NB4 (cell line): ENCODE results near the gene SETDB2.

ENCODE experiments used
- POLR2A ChIP-seq: IDR thresholded peaks from 2 replicates; pipeline ENCODE4 v1.6.1; 2011; ENCODE audit warnings: mild to moderate bottlenecking; ENCODE audit not compliant: insufficient read length; ENCODE audit errors: extremely low read depth
- TF ChIP-seq, protein P1 (sequence below): IDR thresholded peaks from one replicate; pipeline ENCODE4 v1.5.1; 2012; ENCODE audit warnings: low read depth, low read length
- TF ChIP-seq, protein P2 (sequence below): IDR thresholded peaks from 2 replicates; pipeline ENCODE4 v1.6.1; 2011; ENCODE audit warnings: low read depth, low read length

DNA sequence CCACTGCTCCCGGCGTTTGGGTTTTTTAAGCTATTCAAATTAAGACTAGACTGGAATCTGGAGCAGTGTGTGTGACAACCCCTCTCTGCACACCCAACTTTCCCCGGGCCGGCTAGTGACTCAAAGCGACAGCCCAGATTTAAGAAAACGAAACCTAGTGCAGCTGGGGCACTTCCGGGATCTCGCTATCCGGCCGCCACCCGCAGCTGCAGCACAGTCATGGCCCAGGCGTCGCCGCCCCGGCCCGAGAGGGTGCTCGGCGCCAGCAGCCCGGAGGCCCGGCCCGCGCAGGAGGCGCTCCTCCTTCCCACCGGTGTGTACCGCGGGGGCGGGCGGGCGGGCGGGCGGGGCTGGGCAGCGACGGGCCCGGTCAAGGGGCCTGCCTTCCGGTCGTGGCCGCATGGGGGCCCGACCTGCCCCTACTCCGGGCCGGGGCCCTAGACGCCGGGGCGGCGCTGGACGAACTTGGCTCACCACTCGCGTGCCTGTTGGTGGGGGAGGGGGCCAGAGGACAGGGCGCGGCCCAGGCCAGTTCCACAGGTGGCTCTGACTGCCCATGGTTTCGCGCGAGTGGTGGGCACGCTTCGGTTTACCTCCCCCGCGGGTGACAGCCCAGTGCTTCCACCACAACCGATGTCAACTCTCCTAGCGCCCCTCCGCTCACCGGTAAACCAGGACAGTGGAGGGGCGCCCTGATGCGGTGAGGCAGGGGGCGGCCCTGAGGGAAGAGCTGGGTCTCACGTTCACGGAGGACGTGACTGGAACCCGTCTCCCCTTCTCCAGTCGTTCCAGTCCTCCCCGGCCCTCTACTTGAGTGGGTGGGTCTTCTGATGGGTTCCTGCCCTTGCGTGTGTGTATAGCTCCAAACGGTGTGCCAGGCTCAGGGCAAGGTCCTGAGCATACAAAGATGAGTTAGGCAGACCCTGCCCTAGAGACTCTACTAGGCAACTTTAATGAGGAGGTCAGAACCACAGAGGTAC, 52.0 kb downstream of the SETDB2 start, which contains the start of gene PHF11:
- TF ChIP-seq, protein P1, sequence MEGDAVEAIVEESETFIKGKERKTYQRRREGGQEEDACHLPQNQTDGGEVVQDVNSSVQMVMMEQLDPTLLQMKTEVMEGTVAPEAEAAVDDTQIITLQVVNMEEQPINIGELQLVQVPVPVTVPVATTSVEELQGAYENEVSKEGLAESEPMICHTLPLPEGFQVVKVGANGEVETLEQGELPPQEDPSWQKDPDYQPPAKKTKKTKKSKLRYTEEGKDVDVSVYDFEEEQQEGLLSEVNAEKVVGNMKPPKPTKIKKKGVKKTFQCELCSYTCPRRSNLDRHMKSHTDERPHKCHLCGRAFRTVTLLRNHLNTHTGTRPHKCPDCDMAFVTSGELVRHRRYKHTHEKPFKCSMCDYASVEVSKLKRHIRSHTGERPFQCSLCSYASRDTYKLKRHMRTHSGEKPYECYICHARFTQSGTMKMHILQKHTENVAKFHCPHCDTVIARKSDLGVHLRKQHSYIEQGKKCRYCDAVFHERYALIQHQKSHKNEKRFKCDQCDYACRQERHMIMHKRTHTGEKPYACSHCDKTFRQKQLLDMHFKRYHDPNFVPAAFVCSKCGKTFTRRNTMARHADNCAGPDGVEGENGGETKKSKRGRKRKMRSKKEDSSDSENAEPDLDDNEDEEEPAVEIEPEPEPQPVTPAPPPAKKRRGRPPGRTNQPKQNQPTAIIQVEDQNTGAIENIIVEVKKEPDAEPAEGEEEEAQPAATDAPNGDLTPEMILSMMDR = no peak
- TF ChIP-seq, protein P2, sequence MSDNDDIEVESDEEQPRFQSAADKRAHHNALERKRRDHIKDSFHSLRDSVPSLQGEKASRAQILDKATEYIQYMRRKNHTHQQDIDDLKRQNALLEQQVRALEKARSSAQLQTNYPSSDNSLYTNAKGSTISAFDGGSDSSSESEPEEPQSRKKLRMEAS = peak; percentile 42; the same call in 1 of the 2 replicates
- peak; percentile 45 for TF ChIP-seq POLR2A
